ENCODE measurements around the gene WTAP. TPM values are rescaled to one million over a fixed set of nuclear protein-coding genes. Genes with fewer than 3 reads are reported as not detected.

Gene WTAP
- total RNA-seq, 1 experiment from 2014 or later: 138 TPM

- H2BK20ac ChIP-seq (ENCODE audit: low read depth, low read length, poor library complexity, severe bottlenecking): no peak overlapping the region
- H3T11ph ChIP-seq (ENCODE audit: low read length): no peak overlapping the region
- H2BK120ac ChIP-seq (ENCODE audit: low read depth, low read length, poor library complexity, severe bottlenecking): no peak overlapping the region
- H3K36me3 Mint-ChIP-seq (ENCODE audit: insufficient read depth in 1 of 3, low read depth in 3 of 3): peaks cover 31 to 66% (median 62%) of the 10 kb centered on the region in 3 experiments
- H3K27ac Mint-ChIP-seq: no peak overlapping the region
- H3K9me3 ChIP-seq (ENCODE audit: control insufficient read depth, low read depth, low read length): no peaks in the 10 kb centered on the region
- no peak overlapping the region for H3K23ac ChIP-seq (ENCODE audit: insufficient read length, low read depth, low read length)
- no peak overlapping the region for H3K4me2 ChIP-seq (ENCODE audit: insufficient read depth, insufficient read length, low read length)
- peaks cover 12 to 15% of the 10 kb centered on the region in 2 experiments for H3K4me1 Mint-ChIP-seq
- H3K4ac ChIP-seq (ENCODE audit: low read depth, low read length): no peak overlapping the region
- H3K9me3 Mint-ChIP-seq: no peaks in the 10 kb centered on the region
- no peak overlapping the region for H4K91ac ChIP-seq (ENCODE audit: insufficient read length, low read depth, low read length)
- H3K14ac ChIP-seq (ENCODE audit: insufficient read depth, low read length): no peak overlapping the region
- no peak for DNase-seq
- no peaks in the 10 kb centered on the region; the same call in 1 of the 2 replicates for H3K79me2 ChIP-seq (ENCODE audit: insufficient read depth, low read length)
- H3K27me3 ChIP-seq (ENCODE audit: insufficient read depth, low read length): no peaks in the 10 kb centered on the region
- peaks cover 3% of the 10 kb centered on the region for H3K23me2 ChIP-seq (ENCODE audit: insufficient read length, low read depth, low read length, poor library complexity, severe bottlenecking)
- no peak overlapping the region for H2AFZ ChIP-seq (ENCODE audit: low read length)
- no peak overlapping the region for H3K27ac ChIP-seq (ENCODE audit: insufficient read length, low read depth, low read length)
- no peak for TF ChIP-seq CTCF (conservative IDR thresholded peaks at IDR 0.05)
- no peaks in the 10 kb centered on the region for H3K27me3 Mint-ChIP-seq (ENCODE audit: low read depth)
- H3K79me1 ChIP-seq (ENCODE audit: insufficient read depth, low read depth, low read length, poor library complexity, severe bottlenecking): no peaks in the 10 kb centered on the region
- no peak overlapping the region for H3K4me3 Mint-ChIP-seq
- no peak overlapping the region for H4K5ac ChIP-seq (ENCODE audit: insufficient read length, low read depth, low read length)
- H2BK5ac ChIP-seq (ENCODE audit: insufficient read length, low read length): no peak overlapping the region
- H3K4me1 ChIP-seq (ENCODE audit: insufficient read depth, low read length): no peaks in the 10 kb centered on the region
- H4K20me1 ChIP-seq (ENCODE audit: control insufficient read depth, insufficient read depth, insufficient read length): no peaks in the 10 kb centered on the region
- no peak overlapping the region for H3K18ac ChIP-seq (ENCODE audit: insufficient read length, low read depth, low read length)
- H3K56ac ChIP-seq (ENCODE audit: insufficient read length, low read depth, low read length): no peak overlapping the region
- no peak overlapping the region for H3K9ac ChIP-seq (ENCODE audit: extremely low read depth, insufficient read length, low read length)
- H2BK15ac ChIP-seq (ENCODE audit: low read depth, low read length): no peak overlapping the region
- WGBS (ENCODE audit: extremely low coverage, insufficient read length, low lambda C conversion rate): no CpG with 5 or more reads among the region's 9 CpGs
- H2BK12ac ChIP-seq (ENCODE audit: insufficient read length, low read depth, low read length): no peak overlapping the region
- no peak overlapping the region for H2AK5ac ChIP-seq (ENCODE audit: insufficient read length, low read length)
- H4K8ac ChIP-seq (replicated peaks; ENCODE audit: insufficient read length, low read depth, low read length): no peak overlapping the region
These were observed 40.0 kb upstream of the WTAP start for GRCh38 chr6:159687341-159687740.

Measured in H9 (cell line).